GM11168 (cell line): ENCODE measurements around the gene MAEA.

ENCODE experiments used
- in situ Hi-C: fragments of 300-500 bp; cut with MboI; formaldehyde crosslinking; loops from one replicate; pipeline ENCODE4 v1.12.0; 2022; ENCODE audit warnings: low sequenced_read_pairs; ENCODE audit not compliant: unreplicated experiment

The MAEA gene

DNA sequence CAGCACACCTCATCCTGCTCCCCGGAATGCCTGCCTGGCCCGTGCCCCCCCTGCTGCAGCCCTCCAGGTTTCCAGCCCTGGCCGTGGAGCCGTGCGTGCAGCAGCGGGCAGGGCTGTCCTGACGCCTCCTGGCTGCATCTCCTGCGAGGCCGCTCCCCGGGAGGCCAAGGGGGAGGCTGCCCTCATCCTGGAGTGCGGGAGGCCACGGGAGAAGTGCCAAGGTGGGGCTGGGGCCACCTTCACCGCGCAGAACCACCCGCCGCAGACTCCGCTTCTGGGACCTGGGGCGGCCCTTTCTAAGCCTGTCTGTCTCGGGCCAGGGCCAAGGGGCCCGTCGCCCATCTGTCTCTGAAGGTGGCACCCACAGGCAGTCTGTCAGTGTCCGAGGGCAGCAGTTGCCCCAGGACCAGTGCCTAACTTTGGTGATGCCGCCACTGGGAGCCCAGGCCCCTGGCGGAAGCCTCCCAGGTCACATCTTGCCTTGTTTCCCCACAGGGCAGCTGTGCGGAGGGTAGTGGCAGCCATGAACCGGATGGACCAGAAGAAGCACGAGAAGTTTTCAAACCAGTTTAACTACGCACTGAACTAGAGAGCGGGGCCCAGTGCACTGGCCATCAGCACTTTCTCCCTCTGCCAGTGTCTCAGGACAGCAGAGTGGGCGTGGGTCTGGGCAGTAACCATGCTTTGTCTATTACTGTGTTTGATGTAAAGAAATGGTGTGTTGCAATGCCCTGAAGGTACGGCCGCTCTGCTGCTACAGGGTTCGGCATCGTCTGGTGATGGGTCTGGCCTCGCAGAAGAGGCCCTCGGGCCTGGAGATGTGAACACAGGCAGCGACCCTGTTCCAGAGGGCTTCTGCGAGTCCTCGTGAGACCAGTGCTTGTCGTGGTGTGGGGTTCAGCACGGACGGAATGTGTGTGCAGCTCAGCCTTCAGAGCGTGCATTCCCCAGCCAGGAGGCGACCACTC, 96.0 kb downstream of the MAEA start:
- in situ Hi-C loops = no loop called here
